Kidney glomerular epithelial cell (primary cell): Measurements from ENCODE around the gene ANKRD13C.
"Not testable (repeated sequence)": the region's sequence is repeated elsewhere in the genome, so short reads cannot be mapped to it uniquely, and the experiment has no call there.

Experiments used
- DNase-seq: peaks from one replicate; lab custom pipeline; 2025; lab: John Stamatoyannopoulos, UW

ANKRD13C gene

GRCh38 chr1:70358921-70359564 is 4.5 kb upstream of the ANKRD13C start:
- DNase-seq: no peak

GRCh38 chr1:70355920-70356319 is 1.4 kb upstream of the ANKRD13C start:
- no peak for DNase-seq

- no peak for DNase-seq
Measured at GRCh38 chr1:70355111-70355407, 537 bp upstream of the ANKRD13C start.

GRCh38 chr1:70353601-70354331 is 756 bp downstream of the ANKRD13C start:
- DNase-seq: peak; percentile 61

- DNase-seq: no peak
Measured at GRCh38 chr1:70353044-70353443, 1.5 kb downstream of the ANKRD13C start.

GRCh38 chr1:70349799-70350198 is 4.7 kb downstream of the ANKRD13C start:
- not testable (repeated sequence) for DNase-seq

GRCh38 chr1:70348399-70349165 is 5.9 kb downstream of the ANKRD13C start:
- DNase-seq: no peak

- not testable (repeated sequence) for DNase-seq
Measured at GRCh38 chr1:70339644-70340043, 14.9 kb downstream of the ANKRD13C start.

- no peak for DNase-seq
Measured at GRCh38 chr1:70336050-70336449, 18.5 kb downstream of the ANKRD13C start.

- DNase-seq: no peak
Measured at GRCh38 chr1:70334436-70334835, 20.1 kb downstream of the ANKRD13C start.

- no peak for DNase-seq
Measured at GRCh38 chr1:70333245-70333644, 21.3 kb downstream of the ANKRD13C start.

- no peak for DNase-seq
Measured at GRCh38 chr1:70331962-70332361, 22.6 kb downstream of the ANKRD13C start.

GRCh38 chr1:70327306-70328076 is 27.0 kb downstream of the ANKRD13C start:
- no peak for DNase-seq

- no peak for DNase-seq
Measured at GRCh38 chr1:70324683-70325082, 29.8 kb downstream of the ANKRD13C start.

GRCh38 chr1:70319750-70320149 is 34.8 kb downstream of the ANKRD13C start:
- peak; percentile 82 for DNase-seq

- DNase-seq: no peak
Measured at GRCh38 chr1:70318191-70318590, 36.3 kb downstream of the ANKRD13C start.

- no peak for DNase-seq
Measured at GRCh38 chr1:70317087-70317486, 37.4 kb downstream of the ANKRD13C start.

GRCh38 chr1:70315782-70316181 is 38.7 kb downstream of the ANKRD13C start:
- DNase-seq: no peak

- no peak for DNase-seq
Measured at GRCh38 chr1:70314706-70315304, 39.7 kb downstream of the ANKRD13C start.

GRCh38 chr1:70311369-70311768 is 43.2 kb downstream of the ANKRD13C start:
- DNase-seq: no peak

- no peak for DNase-seq
Measured at GRCh38 chr1:70299472-70299871, 55.0 kb downstream of the ANKRD13C start.

GRCh38 chr1:70295749-70296148 is 58.8 kb downstream of the ANKRD13C start:
- DNase-seq: no peak
